Measurements from ENCODE around the gene DSCAM.
"Not testable (repeated sequence)": the region's sequence is repeated elsewhere in the genome, so short reads cannot be mapped to it uniquely, and the experiment has no call there.

The DSCAM gene

DNA sequence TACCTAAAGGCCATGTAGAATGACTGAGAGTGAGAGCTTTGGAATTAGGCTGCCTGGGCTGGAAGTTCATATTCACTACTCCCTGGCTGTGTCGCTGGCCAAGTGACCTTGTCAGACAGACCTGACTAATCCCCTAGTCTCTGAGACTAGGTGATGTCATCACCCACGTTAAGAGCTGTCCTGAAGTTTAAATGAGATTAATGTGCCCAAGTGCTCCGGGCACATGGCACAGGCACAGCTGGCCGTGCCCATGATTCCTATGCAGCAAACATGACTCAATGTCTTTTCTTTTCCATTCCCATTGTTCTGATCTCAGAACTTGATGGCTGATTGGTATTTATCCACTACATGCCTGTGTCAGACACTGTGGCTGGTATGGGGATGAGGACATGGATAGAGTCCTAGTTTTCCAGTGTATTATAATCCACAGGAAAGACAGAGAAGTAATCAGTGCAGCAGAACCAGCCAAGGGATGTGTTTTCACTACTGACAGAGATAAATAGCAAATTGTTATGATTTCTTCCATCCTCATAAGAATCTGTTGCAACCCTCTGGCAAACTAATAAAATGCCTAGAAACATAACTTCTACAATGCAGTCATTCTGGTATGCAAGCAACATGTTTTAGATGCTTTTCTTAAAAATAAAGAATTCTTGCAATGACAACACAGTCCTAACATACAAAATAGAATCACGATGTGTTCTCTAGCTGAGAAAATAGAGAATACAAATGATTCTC is 798.8 kb downstream of the DSCAM start:
- no peak for DNase-seq (ENCODE audit: low spot score)

DNA sequence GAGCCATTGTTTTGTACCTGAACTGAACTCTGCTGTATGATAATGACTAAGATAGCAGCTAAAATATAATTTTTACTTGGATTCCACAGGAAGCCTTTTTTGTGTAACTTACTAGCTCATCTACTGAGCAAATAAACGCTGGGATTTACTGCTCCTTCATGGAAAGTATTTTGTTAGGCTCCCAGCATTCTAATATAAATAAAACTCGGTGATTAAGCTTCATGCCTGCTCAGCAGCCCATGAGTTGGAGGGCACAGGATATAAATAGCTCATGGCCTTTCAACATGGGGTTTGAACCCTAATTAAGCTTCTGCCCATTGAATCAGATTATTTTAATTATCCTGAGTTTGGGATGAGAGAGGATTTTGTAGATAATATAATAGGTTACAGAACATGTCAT is 799.7 kb downstream of the DSCAM start:
- DNase-seq (ENCODE audit: low spot score), result no peak

DNA sequence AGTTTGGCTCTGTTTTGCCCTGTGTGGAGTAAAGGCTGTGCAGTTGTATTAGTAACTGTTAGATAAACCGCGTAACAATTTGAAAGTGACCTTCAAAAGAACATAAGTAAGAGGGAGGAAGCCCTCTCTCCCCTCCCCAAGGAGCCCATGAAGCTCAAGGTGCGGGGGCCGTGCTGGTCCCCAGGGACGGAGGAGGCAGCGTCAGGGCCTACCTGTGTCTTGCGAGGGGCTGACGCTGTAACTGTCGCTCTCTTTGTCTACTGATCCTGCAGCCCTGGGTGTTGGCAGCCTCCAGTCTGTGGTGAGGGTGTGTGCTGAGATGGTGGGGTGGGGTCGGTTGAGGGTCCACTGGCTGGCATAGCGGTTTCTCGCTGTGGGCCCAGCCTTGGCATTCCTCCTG is 803.1 kb downstream of the DSCAM start:
- no peak for DNase-seq (ENCODE audit: low spot score)

DNA sequence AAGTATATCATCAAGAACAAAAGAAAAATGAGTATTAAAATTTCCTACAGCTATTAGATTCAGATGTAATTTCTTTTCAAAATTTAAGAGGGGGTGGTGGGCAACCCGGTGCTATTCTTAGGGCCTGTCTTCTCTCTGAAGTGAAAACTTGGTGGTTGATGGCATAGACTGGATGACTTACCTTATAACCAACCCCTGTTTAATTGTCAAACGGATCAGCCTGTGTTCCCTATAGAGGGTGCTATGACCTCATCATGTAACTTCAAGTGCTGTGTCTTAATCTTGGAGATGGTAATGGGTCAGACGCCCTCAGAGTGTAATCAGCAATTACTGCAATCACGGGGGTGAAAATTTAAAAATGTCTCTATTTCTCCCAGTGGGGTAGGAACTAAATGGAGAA is 803.5 kb downstream of the DSCAM start:
- DNase-seq (ENCODE audit: low spot score), result peak; percentile 5

DNA sequence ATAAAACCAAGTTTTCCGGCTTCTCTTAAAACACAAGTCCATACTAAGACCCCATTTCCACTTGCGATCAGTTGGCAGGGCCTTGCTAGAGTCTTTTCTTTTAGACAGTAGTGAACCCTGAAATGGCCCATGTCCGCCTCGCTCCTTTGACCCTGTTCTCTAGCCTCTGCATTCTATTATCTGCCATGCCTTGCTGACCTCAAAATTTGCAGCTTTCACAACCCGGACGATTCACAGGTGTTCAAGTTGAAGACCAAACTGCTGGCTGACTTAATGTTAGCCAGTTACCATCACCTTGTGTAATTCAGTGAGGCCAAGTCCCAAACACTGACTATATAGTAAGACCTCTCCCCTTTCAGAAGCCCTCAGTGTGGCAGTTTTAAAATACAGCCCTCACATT is 805.5 kb downstream of the DSCAM start:
- no peak for DNase-seq (ENCODE audit: low spot score)

DNA sequence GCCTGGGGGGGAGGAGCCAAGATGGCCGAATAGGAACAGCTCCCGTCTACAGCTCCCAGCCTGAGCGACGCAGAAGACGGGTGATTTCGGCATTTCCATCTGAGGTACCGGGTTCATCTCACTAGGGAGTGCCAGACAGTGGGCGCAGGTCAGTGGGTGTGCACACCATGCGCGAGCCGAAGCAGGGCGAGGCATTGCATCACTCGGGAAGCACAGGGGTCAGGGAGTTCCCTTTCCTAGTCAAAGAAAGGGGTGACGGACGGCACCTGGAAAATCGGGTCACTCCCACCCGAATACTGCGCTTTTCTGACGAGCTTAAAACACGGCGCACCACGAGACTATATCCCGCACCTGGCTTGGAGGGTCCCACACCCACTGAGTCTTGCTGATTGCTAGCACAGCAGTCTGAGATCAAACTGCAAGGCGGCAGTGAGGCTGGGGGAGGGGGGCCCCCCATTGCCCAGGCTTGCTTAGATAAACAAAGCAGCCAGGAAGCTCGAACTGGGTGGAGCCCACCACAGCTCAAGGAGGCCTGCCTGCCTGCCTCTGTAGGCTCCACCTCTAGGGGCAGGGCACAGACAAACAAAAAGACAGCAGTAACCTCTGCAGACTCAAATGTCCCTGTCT is 813.7 kb downstream of the DSCAM start:
- not testable (repeated sequence) for DNase-seq (ENCODE audit: low spot score)

DNA sequence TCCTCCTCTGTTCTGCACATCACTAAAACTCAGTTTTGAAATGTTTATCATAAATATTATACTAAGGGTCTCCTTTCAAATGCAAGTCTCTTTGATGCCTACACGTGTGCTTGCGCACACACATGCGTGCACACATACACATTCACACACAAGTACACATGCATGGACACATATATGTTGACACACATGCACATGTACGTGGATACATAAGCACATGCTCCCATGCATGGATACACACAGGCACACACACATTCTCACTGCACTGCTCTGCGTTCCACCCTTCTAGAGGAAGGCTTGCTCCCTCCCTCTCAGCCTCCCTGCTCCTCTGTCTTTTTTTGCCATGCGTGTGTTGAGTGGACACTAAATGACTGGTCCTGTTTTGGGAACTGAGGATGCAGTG is 817.1 kb downstream of the DSCAM start:
- no peak for DNase-seq (ENCODE audit: low spot score)

DNA sequence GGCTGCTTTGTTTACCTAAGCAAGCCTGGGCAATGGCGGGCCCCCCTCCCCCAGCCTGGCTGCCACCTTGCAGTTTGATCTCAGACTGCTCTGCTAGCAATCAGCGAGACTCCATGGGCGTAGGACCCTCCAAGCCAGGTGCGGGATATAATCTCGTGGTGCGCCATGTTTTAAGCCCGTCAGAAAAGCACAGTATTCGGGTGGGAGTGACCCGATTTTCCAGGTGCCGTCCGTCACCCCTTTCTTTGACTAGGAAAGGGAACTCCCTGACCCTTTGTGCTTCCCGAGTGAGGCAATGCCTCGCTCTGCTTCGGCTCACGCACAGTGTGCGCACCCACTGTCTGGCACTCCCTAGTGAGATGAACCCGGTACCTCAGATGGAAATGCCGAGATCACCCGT is 818.6 kb downstream of the DSCAM start:
- not testable (repeated sequence) for DNase-seq (ENCODE audit: low spot score)

DNA sequence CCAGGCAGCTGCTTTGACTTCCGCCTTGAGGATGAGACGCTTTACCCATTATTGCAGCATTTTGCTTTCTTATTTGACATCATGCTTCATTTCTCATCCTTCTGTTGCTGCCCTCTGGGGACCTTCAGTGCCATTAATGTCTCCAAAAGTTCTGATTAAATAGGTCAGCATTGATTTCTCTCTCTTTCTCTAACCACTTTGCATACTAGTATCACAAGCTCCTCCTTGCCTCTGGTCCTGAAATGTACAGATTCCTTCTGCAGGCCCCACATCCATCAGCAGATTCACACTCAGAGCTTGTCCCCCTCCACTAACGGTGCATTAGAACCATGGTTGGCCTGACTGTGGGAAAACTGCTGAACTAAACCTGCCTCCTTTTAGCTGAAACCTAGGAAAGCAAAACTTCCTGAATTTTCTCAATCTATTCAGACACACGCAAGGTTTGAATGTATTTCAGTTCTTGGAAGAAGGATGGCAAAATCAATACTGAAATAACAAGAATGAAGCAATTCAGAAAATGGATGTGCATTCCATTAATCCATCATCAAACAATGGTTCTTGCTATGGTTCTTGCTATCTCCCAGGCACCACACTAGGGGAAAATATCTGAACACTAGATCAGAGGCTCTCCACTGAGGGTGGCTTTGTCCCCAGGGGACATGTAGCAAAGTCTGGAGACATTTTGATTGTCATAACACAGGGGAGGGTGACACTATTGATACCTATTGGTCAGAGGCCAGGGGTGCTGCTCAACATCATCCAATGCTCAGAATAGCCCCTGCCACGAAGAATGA is 825.2 kb downstream of the DSCAM start:
- DNase-seq (ENCODE audit: low spot score), result no peak

DNA sequence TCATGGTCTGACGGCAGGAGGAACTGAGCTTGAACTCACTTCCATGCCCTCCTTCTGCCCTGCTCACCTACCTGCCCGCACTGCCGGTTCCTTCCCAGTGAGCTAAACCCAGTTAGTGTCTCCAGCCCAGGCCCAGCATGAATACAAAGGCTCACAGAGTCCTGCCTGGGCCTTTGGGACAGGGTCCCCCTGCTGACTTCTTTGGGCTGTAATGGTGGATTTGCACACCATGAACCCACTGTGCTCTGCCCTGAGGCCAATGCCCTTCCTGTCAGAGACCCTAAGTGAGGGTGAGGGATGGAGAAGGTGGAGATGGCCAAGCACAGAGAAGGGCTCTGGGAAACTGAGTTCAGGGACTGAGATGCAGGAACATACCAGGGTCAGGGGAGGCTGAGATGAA is 826.3 kb downstream of the DSCAM start:
- no peak for DNase-seq (ENCODE audit: low spot score)

DNA sequence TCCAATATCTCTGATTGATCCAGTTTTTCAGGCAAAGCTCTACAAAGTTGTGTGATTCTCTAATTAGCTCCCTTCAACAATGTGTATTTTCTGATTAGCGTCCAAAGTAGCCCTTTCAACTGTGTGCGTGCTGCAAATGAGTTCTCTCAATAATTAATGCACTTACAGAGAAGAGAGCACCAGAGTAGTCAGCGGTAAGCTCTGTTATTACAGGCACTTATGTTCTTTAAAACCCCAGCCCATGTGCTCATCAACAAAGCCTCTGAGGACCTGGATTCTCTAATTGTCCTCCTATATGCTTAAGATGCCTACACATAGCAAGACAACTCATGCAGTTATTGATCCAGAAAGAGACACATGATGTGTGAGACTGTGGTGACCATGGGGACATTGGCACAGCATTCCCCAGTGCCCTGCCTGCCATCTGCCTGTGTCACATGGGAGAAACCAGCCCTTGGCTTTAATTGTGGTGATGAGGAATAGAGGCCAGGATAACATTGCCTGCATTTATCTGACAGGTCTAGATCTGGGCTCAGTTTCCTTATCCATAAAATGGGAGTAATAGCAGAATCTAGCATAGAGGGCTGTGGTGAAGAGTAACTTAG is 828.0 kb downstream of the DSCAM start:
- no peak for DNase-seq (ENCODE audit: low spot score)

DNA sequence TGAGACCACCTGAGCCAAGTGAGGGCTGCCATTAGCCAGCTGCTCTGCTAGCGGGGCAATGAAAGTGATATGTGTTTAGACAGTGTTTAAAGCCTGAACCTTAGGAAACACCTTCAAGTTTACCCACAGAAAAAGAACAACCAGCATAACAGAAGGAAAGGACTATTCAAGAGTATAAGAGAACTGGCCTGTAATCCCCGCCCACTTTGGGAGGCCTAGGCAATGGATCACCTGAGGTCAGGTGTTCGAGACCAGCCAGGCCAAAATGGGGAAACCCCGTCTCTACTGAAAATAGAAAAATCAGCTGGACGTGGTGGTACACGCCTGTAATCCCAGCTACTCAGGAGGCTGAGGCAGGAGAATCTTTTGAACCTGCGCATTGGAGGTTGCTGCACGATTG is 830.3 kb downstream of the DSCAM start:
- DNase-seq (ENCODE audit: low spot score), result no peak

DNA sequence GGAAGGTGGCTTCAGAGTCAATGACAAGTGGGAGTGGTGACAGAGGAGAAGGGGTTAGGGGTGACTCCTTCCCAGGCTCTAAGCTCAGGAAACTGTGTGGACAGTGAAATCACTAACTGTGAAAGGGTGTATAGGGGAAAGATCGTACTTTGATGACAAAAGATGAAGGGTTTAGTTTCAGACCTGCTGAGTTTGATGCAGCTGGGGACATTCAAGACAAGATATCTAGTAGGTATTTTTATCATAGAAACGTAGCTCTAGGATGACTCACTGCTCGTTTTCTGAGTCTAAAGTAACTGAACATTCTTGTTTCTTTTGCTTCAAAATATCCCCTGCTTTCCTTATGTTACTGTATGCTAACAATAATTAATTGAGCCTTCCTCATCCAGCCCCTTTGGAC is 830.7 kb downstream of the DSCAM start:
- DNase-seq (ENCODE audit: low spot score), result no peak

DNA sequence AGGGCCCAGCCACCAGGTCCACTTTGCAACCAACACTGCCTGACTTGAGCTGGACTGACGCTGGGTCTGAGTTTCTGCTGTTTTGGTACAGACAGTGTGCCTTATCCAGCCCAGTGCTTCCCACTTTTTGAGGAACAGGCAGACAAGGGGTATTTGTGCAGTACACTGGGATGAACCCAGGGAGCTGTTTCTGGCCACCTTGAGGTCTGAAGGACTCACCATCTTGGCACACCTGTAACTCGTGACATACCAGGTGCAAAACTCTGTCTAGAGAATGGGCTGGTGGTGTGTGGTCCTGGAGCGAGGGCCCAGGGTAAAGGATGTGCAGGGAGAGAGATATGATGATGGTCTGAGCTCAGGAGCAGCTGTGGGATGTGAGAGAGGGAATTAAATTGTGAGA is 831.1 kb downstream of the DSCAM start:
- DNase-seq (ENCODE audit: low spot score), result no peak

DNA sequence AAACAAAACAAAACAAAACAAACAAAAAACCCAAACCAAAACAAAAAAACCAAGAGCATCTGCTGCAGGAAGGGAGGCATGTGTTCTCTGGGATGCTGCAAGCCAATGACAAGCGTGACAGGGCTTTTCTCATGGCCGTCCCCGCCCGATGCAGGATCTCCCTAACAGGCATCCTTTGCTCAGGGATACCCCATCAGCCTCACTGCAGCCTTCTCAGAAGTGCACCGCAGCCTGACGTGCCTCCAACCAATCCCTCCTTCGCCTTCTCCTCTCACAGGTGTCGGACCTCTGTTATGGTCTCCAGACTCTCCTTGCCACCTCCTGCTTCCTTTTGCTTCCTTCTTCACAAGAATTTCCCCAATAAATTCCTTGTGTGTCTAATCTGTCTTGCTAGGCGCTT is 832.6 kb downstream of the DSCAM start:
- no peak for DNase-seq (ENCODE audit: low spot score)

DNA sequence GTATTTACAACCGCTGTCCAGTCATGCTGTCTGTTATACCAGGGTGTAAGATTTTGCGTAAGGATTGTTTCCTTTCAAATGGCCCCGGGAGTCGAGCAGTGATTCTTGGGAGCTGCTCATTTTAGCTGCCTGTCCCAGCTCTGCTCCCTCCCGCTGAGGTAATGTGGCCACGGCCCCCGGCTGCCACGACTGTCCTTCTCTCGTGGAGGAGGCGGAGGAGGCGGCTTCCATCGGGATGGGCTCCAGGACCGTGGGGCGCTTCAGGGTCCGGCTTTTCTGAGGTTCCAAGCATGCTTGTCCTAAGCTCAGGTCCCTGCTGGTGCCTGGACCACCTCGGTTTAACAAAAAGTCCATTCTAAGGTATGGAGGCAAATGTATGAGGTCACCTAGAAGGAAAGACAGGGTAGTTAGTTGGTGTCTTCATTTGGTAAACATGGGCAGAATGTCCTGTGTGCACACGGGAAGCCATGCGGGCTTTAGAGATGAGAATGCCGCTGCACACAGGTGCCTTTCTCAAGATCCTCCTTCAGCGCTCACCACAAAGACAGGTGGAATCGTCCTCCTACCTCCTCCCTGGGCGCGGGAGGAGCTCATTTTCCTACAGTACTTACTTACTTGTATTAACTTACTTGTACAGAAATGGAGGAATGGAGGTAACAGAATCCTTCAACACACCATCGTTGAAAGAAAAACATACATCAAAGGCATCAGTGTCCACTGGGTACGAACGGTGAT is 833.8 kb downstream of the DSCAM start:
- no peak for DNase-seq (ENCODE audit: low spot score)

DNA sequence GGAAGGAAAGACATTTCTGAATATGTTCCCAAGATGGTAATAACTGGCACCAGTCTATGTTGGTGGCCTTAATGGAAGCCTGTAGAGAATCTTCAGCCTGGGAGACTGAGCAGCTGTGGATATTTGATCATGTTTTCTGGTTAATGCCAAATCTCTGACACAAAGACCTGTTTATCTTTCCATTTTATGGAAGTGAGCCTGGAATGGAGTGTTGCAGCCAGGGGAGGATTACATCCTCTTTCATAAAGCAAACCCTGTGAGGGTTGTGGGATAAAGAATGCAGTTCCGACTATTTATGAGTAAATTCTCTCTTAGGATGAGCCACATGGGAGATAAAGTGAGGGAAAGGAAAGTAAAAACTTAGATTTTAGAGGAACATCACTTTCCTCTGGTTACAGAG is 835.6 kb downstream of the DSCAM start:
- no peak for DNase-seq (ENCODE audit: low spot score)

DNA sequence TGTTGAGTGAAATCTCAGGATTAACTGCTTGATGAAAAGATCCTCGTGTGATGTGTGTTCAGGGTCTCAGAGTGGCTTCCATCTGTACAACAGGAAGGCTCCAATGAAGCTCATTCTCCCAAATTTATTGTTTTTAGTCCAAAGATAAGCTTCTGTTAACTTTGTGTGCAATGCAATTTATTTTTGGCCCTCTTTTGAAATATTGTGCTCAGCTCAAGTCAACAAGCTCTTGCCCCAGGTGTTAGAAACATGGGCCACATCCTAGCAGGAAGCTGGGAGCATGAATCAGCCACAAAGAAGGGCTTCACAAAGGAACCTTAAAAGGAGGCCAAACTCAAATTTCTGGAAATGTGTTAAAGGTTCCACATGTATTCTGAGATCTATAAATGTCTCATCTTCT is 844.0 kb downstream of the DSCAM start:
- no peak for DNase-seq (ENCODE audit: low spot score)

DNA sequence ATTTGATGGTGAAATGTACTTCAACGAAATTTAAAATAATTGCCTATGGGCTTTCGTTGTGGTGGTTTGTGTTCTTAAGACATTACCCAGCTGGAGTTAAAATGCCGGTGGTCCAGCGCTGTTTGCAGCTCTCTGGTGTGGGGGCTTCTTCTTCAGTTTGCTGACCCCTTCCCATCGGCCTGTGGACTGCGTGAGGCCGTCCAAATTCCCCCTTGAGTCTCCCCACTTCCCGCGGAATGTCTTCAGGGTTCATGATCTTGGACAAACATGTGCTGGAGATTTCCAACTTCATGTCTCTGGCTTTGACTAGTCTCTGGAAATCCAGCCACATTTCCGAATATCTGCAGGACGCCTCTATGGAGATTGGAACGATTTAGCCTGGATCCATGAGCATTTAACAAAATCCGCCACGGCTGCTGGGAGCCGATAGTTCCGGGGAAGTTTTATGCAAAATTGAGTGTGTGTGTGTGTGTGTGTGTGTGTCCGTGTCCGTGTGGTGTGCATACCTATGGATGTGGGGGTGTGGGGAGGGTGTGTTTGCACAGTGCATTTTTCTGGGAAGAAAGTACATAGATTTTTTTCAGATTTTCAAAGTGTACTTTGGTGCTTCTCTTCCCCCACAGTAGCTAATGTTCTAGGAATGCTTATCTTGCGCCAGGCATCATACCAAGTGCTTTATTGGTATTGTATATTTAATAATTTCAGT is 862.5 kb downstream of the DSCAM start:
- no peak for DNase-seq (ENCODE audit: low spot score)

DNA sequence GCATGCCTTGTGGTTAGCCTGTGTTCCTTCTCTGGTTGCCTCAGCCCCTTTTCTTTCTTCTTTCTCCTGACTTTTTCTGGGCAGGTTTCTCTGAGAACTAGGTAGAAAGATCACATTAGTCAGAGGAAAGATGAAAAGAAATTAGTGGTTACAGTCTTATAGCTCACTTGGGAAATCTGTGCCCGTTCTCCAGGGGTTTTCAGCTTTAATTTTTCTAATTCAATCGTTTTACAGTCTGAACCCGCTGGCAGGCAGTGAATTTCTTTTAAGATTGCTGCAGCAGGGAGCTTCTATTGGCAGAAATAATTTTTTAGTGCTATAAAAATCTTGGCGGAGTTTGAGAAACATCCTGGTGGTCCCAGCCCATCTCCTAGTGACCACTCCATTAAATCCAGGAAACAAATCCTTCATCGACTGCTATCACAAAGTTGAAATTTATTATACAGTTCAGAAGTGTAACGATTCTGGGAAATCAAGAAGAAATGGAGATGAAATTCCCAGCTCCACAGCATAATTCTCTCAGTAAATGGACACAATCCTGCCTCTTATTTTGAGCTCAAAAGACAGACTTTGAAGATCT is 866.6 kb downstream of the DSCAM start:
- no peak for DNase-seq (ENCODE audit: low spot score)

DNA sequence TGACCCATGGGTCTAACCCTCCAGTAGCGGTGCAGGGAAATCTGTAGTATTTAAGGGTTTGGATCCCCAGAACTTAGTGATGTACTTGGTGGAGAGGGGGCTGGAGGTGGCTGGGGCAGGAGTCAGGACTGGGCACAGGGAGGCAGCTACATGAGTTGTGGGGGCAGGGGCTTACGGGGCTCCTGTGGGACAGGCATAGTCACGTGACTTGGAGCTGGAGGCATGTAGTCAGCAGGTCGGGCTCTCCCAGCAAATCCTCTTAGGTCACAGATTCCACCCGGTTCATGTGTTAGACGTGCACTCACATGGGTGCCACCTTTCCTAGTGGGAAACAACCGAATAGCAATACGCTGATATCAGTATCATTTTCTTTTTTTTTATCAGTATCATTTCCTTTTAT is 867.6 kb downstream of the DSCAM start:
- no peak for DNase-seq (ENCODE audit: low spot score)

Data from NAMALWA (cell line).